ENCODE measurements around the gene PLLP. TPM values are rescaled to one million over a fixed set of nuclear protein-coding genes. Genes with fewer than 3 reads are reported as not detected.
A peak's percentile ranks its signal among the peaks of the same experiment; 100 is the strongest.

Gene PLLP
- total and polyA plus RNA-seq, 9 of the 15 experiments (the other 6 are each of a cell fraction or from before 2014, with no cell fraction given): 0.09 to 0.96 (median 0.27) TPM

- TF ChIP-seq, protein P1, sequence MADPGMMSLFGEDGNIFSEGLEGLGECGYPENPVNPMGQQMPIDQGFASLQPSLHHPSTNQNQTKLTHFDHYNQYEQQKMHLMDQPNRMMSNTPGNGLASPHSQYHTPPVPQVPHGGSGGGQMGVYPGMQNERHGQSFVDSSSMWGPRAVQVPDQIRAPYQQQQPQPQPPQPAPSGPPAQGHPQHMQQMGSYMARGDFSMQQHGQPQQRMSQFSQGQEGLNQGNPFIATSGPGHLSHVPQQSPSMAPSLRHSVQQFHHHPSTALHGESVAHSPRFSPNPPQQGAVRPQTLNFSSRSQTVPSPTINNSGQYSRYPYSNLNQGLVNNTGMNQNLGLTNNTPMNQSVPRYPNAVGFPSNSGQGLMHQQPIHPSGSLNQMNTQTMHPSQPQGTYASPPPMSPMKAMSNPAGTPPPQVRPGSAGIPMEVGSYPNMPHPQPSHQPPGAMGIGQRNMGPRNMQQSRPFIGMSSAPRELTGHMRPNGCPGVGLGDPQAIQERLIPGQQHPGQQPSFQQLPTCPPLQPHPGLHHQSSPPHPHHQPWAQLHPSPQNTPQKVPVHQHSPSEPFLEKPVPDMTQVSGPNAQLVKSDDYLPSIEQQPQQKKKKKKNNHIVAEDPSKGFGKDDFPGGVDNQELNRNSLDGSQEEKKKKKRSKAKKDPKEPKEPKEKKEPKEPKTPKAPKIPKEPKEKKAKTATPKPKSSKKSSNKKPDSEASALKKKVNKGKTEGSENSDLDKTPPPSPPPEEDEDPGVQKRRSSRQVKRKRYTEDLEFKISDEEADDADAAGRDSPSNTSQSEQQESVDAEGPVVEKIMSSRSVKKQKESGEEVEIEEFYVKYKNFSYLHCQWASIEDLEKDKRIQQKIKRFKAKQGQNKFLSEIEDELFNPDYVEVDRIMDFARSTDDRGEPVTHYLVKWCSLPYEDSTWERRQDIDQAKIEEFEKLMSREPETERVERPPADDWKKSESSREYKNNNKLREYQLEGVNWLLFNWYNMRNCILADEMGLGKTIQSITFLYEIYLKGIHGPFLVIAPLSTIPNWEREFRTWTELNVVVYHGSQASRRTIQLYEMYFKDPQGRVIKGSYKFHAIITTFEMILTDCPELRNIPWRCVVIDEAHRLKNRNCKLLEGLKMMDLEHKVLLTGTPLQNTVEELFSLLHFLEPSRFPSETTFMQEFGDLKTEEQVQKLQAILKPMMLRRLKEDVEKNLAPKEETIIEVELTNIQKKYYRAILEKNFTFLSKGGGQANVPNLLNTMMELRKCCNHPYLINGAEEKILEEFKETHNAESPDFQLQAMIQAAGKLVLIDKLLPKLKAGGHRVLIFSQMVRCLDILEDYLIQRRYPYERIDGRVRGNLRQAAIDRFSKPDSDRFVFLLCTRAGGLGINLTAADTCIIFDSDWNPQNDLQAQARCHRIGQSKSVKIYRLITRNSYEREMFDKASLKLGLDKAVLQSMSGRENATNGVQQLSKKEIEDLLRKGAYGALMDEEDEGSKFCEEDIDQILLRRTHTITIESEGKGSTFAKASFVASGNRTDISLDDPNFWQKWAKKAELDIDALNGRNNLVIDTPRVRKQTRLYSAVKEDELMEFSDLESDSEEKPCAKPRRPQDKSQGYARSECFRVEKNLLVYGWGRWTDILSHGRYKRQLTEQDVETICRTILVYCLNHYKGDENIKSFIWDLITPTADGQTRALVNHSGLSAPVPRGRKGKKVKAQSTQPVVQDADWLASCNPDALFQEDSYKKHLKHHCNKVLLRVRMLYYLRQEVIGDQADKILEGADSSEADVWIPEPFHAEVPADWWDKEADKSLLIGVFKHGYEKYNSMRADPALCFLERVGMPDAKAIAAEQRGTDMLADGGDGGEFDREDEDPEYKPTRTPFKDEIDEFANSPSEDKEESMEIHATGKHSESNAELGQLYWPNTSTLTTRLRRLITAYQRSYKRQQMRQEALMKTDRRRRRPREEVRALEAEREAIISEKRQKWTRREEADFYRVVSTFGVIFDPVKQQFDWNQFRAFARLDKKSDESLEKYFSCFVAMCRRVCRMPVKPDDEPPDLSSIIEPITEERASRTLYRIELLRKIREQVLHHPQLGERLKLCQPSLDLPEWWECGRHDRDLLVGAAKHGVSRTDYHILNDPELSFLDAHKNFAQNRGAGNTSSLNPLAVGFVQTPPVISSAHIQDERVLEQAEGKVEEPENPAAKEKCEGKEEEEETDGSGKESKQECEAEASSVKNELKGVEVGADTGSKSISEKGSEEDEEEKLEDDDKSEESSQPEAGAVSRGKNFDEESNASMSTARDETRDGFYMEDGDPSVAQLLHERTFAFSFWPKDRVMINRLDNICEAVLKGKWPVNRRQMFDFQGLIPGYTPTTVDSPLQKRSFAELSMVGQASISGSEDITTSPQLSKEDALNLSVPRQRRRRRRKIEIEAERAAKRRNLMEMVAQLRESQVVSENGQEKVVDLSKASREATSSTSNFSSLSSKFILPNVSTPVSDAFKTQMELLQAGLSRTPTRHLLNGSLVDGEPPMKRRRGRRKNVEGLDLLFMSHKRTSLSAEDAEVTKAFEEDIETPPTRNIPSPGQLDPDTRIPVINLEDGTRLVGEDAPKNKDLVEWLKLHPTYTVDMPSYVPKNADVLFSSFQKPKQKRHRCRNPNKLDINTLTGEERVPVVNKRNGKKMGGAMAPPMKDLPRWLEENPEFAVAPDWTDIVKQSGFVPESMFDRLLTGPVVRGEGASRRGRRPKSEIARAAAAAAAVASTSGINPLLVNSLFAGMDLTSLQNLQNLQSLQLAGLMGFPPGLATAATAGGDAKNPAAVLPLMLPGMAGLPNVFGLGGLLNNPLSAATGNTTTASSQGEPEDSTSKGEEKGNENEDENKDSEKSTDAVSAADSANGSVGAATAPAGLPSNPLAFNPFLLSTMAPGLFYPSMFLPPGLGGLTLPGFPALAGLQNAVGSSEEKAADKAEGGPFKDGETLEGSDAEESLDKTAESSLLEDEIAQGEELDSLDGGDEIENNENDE (IDR thresholded peaks at IDR 0.05; ENCODE audit: low read depth, low read length): no peak
- no peak for TF ChIP-seq KDM5B (IDR thresholded peaks at IDR 0.05; ENCODE audit: insufficient replicate concordance, low read depth, low read length)
- no peak for TF ChIP-seq ZNF507 (tag; conservative IDR thresholded peaks at IDR 0.05)
- no peak for TF ChIP-seq PCBP2 (IDR thresholded peaks at IDR 0.05; ENCODE audit: low read depth, low read length, poor library complexity, severe bottlenecking)
- peak; percentile 39; the same call in 1 of the 2 replicates for TF ChIP-seq SOX6 (IDR thresholded peaks at IDR 0.05)
- TF ChIP-seq PHF8 (IDR thresholded peaks at IDR 0.05; ENCODE audit: borderline replicate concordance, low read length): peak; percentile 41; the same call in 1 of the 2 replicates
- no peak for TF ChIP-seq ZNF707 (CRISPR knock-in tag; conservative IDR thresholded peaks at IDR 0.05)
- peak; percentile 86 for TF ChIP-seq ZNF592 (IDR thresholded peaks at IDR 0.05)
- TF ChIP-seq SMAD4 (CRISPR knock-in tag; conservative IDR thresholded peaks at IDR 0.05): peak; percentile 84
- no peak for TF ChIP-seq ATF1 (CRISPR knock-in tag; IDR thresholded peaks at IDR 0.05)
- peak; percentile 63 for TF ChIP-seq ATF1 (tag; IDR thresholded peaks at IDR 0.05)
- TF ChIP-seq EP400 (IDR thresholded peaks at IDR 0.05): peak; percentile 33; the same call in 1 of the 2 replicates
Observed at GRCh38 chr16:57284209-57284951, at the start of gene PLLP (continued).

Measured in K562 (cell line).